Left ventricle myocardium superior (tissue), 1 donor: ENCODE measurements around the gene FKBP1B. TPM values are rescaled to one million over a fixed set of nuclear protein-coding genes. Genes with fewer than 3 reads are reported as not detected.
A peak's percentile ranks its signal among the peaks of the same experiment; 100 is the strongest.
"Not testable (repeated sequence)": the region's sequence is repeated elsewhere in the genome, so short reads cannot be mapped to it uniquely, and the experiment has no call there.

Source experiments
- ATAC-seq: fragments of 200-7000 bp; cut with Tn5 transposase; one replicate; pipeline ENCODE4 v1.9.1; 2020; ENCODE audit warnings: mild to moderate bottlenecking, moderate library complexity
- DNase-seq: peaks from one replicate; pipeline ENCODE4 v3.0.0-alpha.2; 2020
- intact Hi-C: fragments of 100-400 bp; cut with micrococcal nuclease; formaldehyde crosslinking; loops from one replicate; pipeline ENCODE4 v1.11.0; 2022
- total RNA-seq: library from RNA; stranded (reverse); fragmentation: NEBNext Ultra II Directional; extraction: Animal tissue kit (Norgen Biotek cat#: 25700); gene quantifications from one replicate; pipeline ENCODE4 v1.2.1, GENCODE V29; 2021
- donor health status: DM: no; HTN: yes; CAD: no; lungs with severe emphysema.

FKBP1B gene
- total RNA-seq, 1 donor from 2014 or later = 3.2 TPM

GRCh38 chr2:24086241-24086640 lies 36.7 kb downstream of the FKBP1B start:
- ATAC-seq (no peak), DNase-seq (no peak)
- intact Hi-C loops = no loop called here

- intact Hi-C loops = no loop called here
- no peak for ATAC-seq
- no peak for DNase-seq
These were observed 37.5 kb downstream of the FKBP1B start for GRCh38 chr2:24087032-24087431.

GRCh38 chr2:24088821-24089359 lies 39.3 kb downstream of the FKBP1B start:
- intact Hi-C loops = no loop called here
- no peak for ATAC-seq
- DNase-seq = no peak

GRCh38 chr2:24093270-24093669 lies 43.7 kb downstream of the FKBP1B start:
- intact Hi-C loops, ATAC-seq, DNase-seq: not testable (repeated sequence)

GRCh38 chr2:24095171-24095677 lies 45.7 kb downstream of the FKBP1B start:
- ATAC-seq, intact Hi-C loops, DNase-seq: not testable (repeated sequence)

GRCh38 chr2:24100732-24101131 lies 51.2 kb downstream of the FKBP1B start:
- DNase-seq, ATAC-seq, intact Hi-C loops: not testable (repeated sequence)

- no peak for DNase-seq
- intact Hi-C loops = no loop called here
- no peak for ATAC-seq
These were observed 52.5 kb downstream of the FKBP1B start for GRCh38 chr2:24101992-24102391.

- intact Hi-C loops = no loop called here
- no peak for DNase-seq
These were observed 53.1 kb downstream of the FKBP1B start for GRCh38 chr2:24102677-24103076.

GRCh38 chr2:24104110-24104650 lies 54.6 kb downstream of the FKBP1B start:
- DNase-seq (no peak), ATAC-seq (no peak)
- intact Hi-C loops = no loop called here

More at GRCh38 chr2:24102677-24103076, 53.1 kb downstream of the FKBP1B start:
- ATAC-seq = no peak

- intact Hi-C loops = no loop called here
- ATAC-seq = no peak
These were observed 55.4 kb downstream of the FKBP1B start for GRCh38 chr2:24104906-24105305.

GRCh38 chr2:24105816-24106215 lies 56.3 kb downstream of the FKBP1B start:
- DNase-seq (no peak), ATAC-seq (no peak)
- intact Hi-C loops = no loop called here

More at GRCh38 chr2:24104906-24105305, 55.4 kb downstream of the FKBP1B start:
- no peak for DNase-seq

GRCh38 chr2:24106786-24107185 lies 57.2 kb downstream of the FKBP1B start:
- DNase-seq = no peak
- no peak for ATAC-seq
- intact Hi-C loops = no loop called here

GRCh38 chr2:24107336-24107735 lies 57.8 kb downstream of the FKBP1B start:
- no peak for ATAC-seq
- intact Hi-C loops = no loop called here
- no peak for DNase-seq

- ATAC-seq, intact Hi-C loops, DNase-seq: not testable (repeated sequence)
These were observed 59.9 kb downstream of the FKBP1B start for GRCh38 chr2:24109431-24109830.

GRCh38 chr2:24110660-24111303 lies 61.2 kb downstream of the FKBP1B start:
- ATAC-seq = peak; percentile 24
- DNase-seq = no peak
- intact Hi-C loops = no loop called here

- DNase-seq (no peak), ATAC-seq (peak; percentile 94)
- intact Hi-C loops = no loop called here
These were observed 61.9 kb downstream of the FKBP1B start for GRCh38 chr2:24111407-24111901.
